IMR-90 (cell line): ENCODE results near the gene MRPS9. TPM values are rescaled to one million over a fixed set of nuclear protein-coding genes. Genes with fewer than 3 reads are reported as not detected.

Experiments
- ATAC-seq: fragments of 200-7000 bp; cut with Tn5 transposase; 2 replicates; pipeline ENCODE4 v1.9.1; 2020; ENCODE audit warnings: low read depth, mild to moderate bottlenecking, moderate library complexity
- BruUV-seq: library from RNA; stranded (reverse); fragments of 400-500 nt; replicated peaks from 2 replicates; lab custom pipeline; 2021; lab: Mats Ljungman, UMichigan
- CTCF ChIA-PET: fragments of 300-600 bp; formaldehyde crosslinking; extraction: SDS; loops from one replicate; lab custom pipeline; 2021; ENCODE audit warnings: antibody characterized with exemption; lab: Yijun Ruan, JAX
- POLR2A ChIA-PET: fragments of 300-600 bp; sonication (Branson Sonifier 250); formaldehyde crosslinking; loops from one replicate; lab custom pipeline; 2022; ENCODE audit warnings: antibody characterized with exemption; ENCODE audit not compliant: unreplicated experiment; lab: Charles Lee
- DNase-seq: peaks from one replicate; pipeline ENCODE4 v3.0.0; 2013
- H2AFZ ChIP-seq: replicated peaks from 2 replicates; pipeline ENCODE3; 2013; ENCODE audit warnings: low read length, mild to moderate bottlenecking; ENCODE audit not compliant: poor library complexity
- H2AK5ac ChIP-seq: 2 replicates; pipeline ENCODE4 v1.6.1; 2013; ENCODE audit warnings: low read depth, low read length, inconsistent platforms
- H2AK9ac ChIP-seq: replicated peaks from 2 replicates; pipeline ENCODE3; 2013; ENCODE audit warnings: mild to moderate bottlenecking, low read depth, low read length, moderate library complexity; ENCODE audit not compliant: poor library complexity
- H2BK120ac ChIP-seq: 2 replicates; pipeline ENCODE4 v1.6.1; 2013; ENCODE audit warnings: low read depth, low read length, inconsistent platforms
- H2BK15ac ChIP-seq: 3 replicates; pipeline ENCODE4 v1.6.1; 2013; ENCODE audit warnings: low read depth, low read length, inconsistent platforms
- H2BK20ac ChIP-seq: 2 replicates; pipeline ENCODE4 v1.6.1; 2013; ENCODE audit warnings: low read depth, mild to moderate bottlenecking, inconsistent platforms, low read length, moderate library complexity
- H2BK5ac ChIP-seq: 2 replicates; pipeline ENCODE4 v1.6.1; 2013; ENCODE audit warnings: mild to moderate bottlenecking, low read depth, low read length, inconsistent platforms; ENCODE audit not compliant: poor library complexity, severe bottlenecking
- H3K14ac ChIP-seq: replicated peaks from 2 replicates; pipeline ENCODE4 v1.6.1; 2013; ENCODE audit warnings: low read depth, low read length, inconsistent platforms
- H3K18ac ChIP-seq: 2 replicates; pipeline ENCODE4 v1.6.1; 2013; ENCODE audit warnings: low read depth, low read length, control low read depth
- H3K23ac ChIP-seq: 2 replicates; pipeline ENCODE4 v1.6.1; 2013; ENCODE audit warnings: low read depth, low read length, inconsistent platforms
- H3K27ac ChIP-seq: 2 replicates; pipeline ENCODE4 v1.5.1; 2013; ENCODE audit warnings: mild to moderate bottlenecking, control low read depth, low read length; ENCODE audit not compliant: insufficient read depth
- H3K27me3 ChIP-seq: 2 replicates; pipeline ENCODE4 v1.6.1; 2013; ENCODE audit warnings: low read length; ENCODE audit not compliant: control insufficient read depth, insufficient read depth
- H3K36me3 ChIP-seq: 2 replicates; pipeline ENCODE4 v1.6.1; 2013; ENCODE audit warnings: low read length, mixed read lengths; ENCODE audit not compliant: control insufficient read depth, insufficient read depth
- H3K4ac ChIP-seq: 2 replicates; pipeline ENCODE4 v1.6.1; 2013; ENCODE audit warnings: low read depth, low read length, inconsistent platforms
- H3K4me1 ChIP-seq: 2 replicates; pipeline ENCODE4 v1.6.1; 2013; ENCODE audit warnings: low read length, mixed read lengths; ENCODE audit not compliant: control insufficient read depth, insufficient read depth
- H3K4me2 ChIP-seq: 2 replicates; pipeline ENCODE4 v1.6.1; 2013; ENCODE audit warnings: low read depth, mild to moderate bottlenecking, control low read depth, low read length, moderate library complexity
- H3K4me3 ChIP-seq: 2 replicates; pipeline ENCODE4 v1.5.1; 2013; ENCODE audit warnings: low read depth, mild to moderate bottlenecking, control low read depth, low read length, moderate library complexity; ENCODE audit not compliant: insufficient read depth
- H3K56ac ChIP-seq: 2 replicates; pipeline ENCODE4 v1.6.1; 2013; ENCODE audit warnings: low read length, inconsistent platforms; ENCODE audit not compliant: insufficient read depth; ENCODE audit errors: extremely low read depth
- H3K79me1 ChIP-seq, 2 experiments: 2 replicates each; pipeline ENCODE4 v1.6.1; 2013; ENCODE audit warnings: low read length in 2 of 2, inconsistent platforms in 1 of 2, low read depth in 1 of 2
- H3K9ac ChIP-seq: 2 replicates; pipeline ENCODE4 v1.6.1; 2013; ENCODE audit warnings: low read depth, low read length, control low read depth
- H3K9me1 ChIP-seq: 2 replicates; pipeline ENCODE4 v1.6.1; 2013; ENCODE audit warnings: low read length, inconsistent platforms; ENCODE audit not compliant: insufficient read depth
- H3K9me3 ChIP-seq: 2 replicates; pipeline ENCODE4 v1.6.1; 2013; ENCODE audit warnings: low read length; ENCODE audit not compliant: control insufficient read depth, insufficient read depth
- H4K20me1 ChIP-seq: 2 replicates; pipeline ENCODE4 v1.6.1; 2013; ENCODE audit warnings: low read length, inconsistent platforms; ENCODE audit not compliant: insufficient read depth
- H4K5ac ChIP-seq: 2 replicates; pipeline ENCODE4 v1.6.1; 2013; ENCODE audit warnings: mild to moderate bottlenecking, low read depth, low read length, control low read depth
- H4K8ac ChIP-seq, 2 experiments: 2 replicates each; pipeline ENCODE4 v1.6.1; 2013; ENCODE audit warnings: low read depth in 2 of 2, low read length in 2 of 2, control low read depth in 1 of 2, inconsistent platforms in 1 of 2
- H4K91ac ChIP-seq: 2 replicates; pipeline ENCODE4 v1.6.1; 2013; ENCODE audit warnings: low read depth, low read length, inconsistent platforms; ENCODE audit not compliant: insufficient read depth
- MAZ ChIP-seq: IDR thresholded peaks from 2 replicates; pipeline ENCODE4 v1.6.1; 2012; ENCODE audit warnings: low read depth, mild to moderate bottlenecking, low read length, improper control_type of control experiment, moderate library complexity, borderline replicate concordance
- RFX5 ChIP-seq: IDR thresholded peaks from 2 replicates; pipeline ENCODE4 v1.8.0; 2012; ENCODE audit warnings: low read depth, mild to moderate bottlenecking, low read length, moderate library complexity
- WGBS, 2 experiments: methylation state at CpG; one replicate each; pipeline versions ENCODE4 v1.1.5 to v1.1.7; 2013; ENCODE audit warnings: missing lambda C conversion rate in 2 of 2; ENCODE audit not compliant: insufficient read length in 1 of 2; ENCODE audit errors: extremely low coverage in 2 of 2; 5-methylcytosine and 5-hydroxymethylcytosine counted together
- dilution Hi-C: fragments of 300-500 bp; cut with HindIII; formaldehyde crosslinking; loops from one replicate; pipeline ENCODE4 v1.14.3; 2018; ENCODE audit warnings: low sequenced_read_pairs; ENCODE audit not compliant: unreplicated experiment
- in situ Hi-C: fragments of 300-500 bp; cut with MboI; formaldehyde crosslinking; loops from 3 replicates; pipeline ENCODE4 v1.14.3; 2019; ENCODE audit warnings: low sequenced_read_pairs, inconsistent platforms, mixed read lengths
- intact Hi-C: fragments of 100-400 bp; cut with micrococcal nuclease; formaldehyde crosslinking; loops from 2 replicates; pipeline ENCODE4 v1.10.0; 2022
- polyA plus RNA-seq, 3 experiments: library from polyadenylated mRNA; depleted of rRNA; stranded (reverse); fragments of >200 nt; gene quantifications; 2 replicates each; pipeline ENCODE4 v1.2.3, GENCODE V29; 2012; ENCODE audit warnings: low replicate concordance in 1 of 3
- total RNA-seq: library from RNA; depleted of rRNA; stranded (reverse); fragments of >200 nt; gene quantifications from 2 replicates; pipeline ENCODE4 v1.2.3, GENCODE V29; 2012
- TF ChIP-seq, protein P1 (sequence below): fragments of 150-350 bp; IDR thresholded peaks from 2 replicates; pipeline ENCODE4 v1.6.1; 2017; ENCODE audit warnings: mild to moderate bottlenecking, antibody characterized with exemption, low read length, low read depth

Gene MRPS9
- total and polyA plus RNA-seq, 2 of the 4 experiments (the other 2 are of a cell fraction) = 20.6 to 27.7 TPM

DNA sequence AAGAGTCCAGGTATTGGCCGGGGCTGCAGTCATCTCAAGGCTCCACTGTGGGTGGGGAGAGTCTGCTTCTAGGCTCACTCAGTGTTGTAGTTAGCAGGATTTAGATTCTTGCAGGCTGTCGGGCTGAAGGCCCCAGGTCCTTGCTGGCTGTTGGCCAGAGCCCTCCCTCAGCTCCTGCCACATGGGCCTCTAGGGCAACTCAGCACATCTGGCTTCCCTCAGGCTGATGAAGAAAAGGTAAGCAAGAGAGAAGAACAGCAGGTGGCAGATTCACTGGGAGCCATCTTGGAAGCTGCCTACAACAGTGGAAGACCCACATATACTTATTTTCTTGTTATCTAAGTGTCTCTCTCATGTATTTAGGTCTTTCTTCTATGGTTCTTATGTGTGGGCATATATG, 4.3 kb downstream of the MRPS9 start:
- WGBS, 2 experiments = no CpG with 5 or more reads among the region's 2 CpGs
- H2BK15ac ChIP-seq = no peak overlapping the region
- intact Hi-C loops (no loop called here), in situ Hi-C loops (no loop called here), dilution Hi-C loops (no loop called here)
- H2BK5ac ChIP-seq = no peak overlapping the region
- no peak overlapping the region for H2AK5ac ChIP-seq
- no peak overlapping the region for H2AK9ac ChIP-seq
- H4K5ac ChIP-seq = no peak overlapping the region
- BruUV-seq = no TSS peak
- H3K14ac ChIP-seq = no peak overlapping the region
- H3K4me2 ChIP-seq = no peak overlapping the region
- TF ChIP-seq, protein P1, sequence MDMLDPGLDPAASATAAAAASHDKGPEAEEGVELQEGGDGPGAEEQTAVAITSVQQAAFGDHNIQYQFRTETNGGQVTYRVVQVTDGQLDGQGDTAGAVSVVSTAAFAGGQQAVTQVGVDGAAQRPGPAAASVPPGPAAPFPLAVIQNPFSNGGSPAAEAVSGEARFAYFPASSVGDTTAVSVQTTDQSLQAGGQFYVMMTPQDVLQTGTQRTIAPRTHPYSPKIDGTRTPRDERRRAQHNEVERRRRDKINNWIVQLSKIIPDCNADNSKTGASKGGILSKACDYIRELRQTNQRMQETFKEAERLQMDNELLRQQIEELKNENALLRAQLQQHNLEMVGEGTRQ = no peak
- TF ChIP-seq RFX5 = no peak
- TF ChIP-seq MAZ = no peak
- H3K4me3 ChIP-seq = no peak overlapping the region
- no peak overlapping the region for H2BK120ac ChIP-seq
- POLR2A ChIA-PET = no interaction called here
- no peak overlapping the region for H2BK20ac ChIP-seq
- no peaks in the 10 kb centered on the region for H3K27me3 ChIP-seq
- H4K20me1 ChIP-seq = no peaks in the 10 kb centered on the region
- H4K91ac ChIP-seq = no peak overlapping the region
- H3K56ac ChIP-seq = no peak overlapping the region
- ATAC-seq = no peak
- no peaks in the 10 kb centered on the region for H3K4me1 ChIP-seq
- H3K23ac ChIP-seq = no peak overlapping the region
- no peak for DNase-seq
- H3K9me1 ChIP-seq = no peaks in the 10 kb centered on the region
- no peak overlapping the region for H3K27ac ChIP-seq
- H3K9ac ChIP-seq = no peak overlapping the region
- CTCF ChIA-PET = interaction anchor here (0.6 kb wide), 1 partner anchor 221 kb away, joined by 4 read pairs; no protein-coding TSS in a partner anchor
- 0 out of 2 replicates have a peak, but pooled peaks cover 3% of the 10 kb centered on the region for H3K36me3 ChIP-seq
- H3K9me3 ChIP-seq = no peaks in the 10 kb centered on the region
- H2AFZ ChIP-seq = no peak overlapping the region
- H3K79me1 ChIP-seq = peaks cover 16 to 23% of the 10 kb centered on the region in 2 experiments
- H3K18ac ChIP-seq = no peak overlapping the region
- H4K8ac ChIP-seq = no peak overlapping the region
- H3K4ac ChIP-seq = no peak overlapping the region
